BJ (cell line): ENCODE results near the gene MAT2B. TPM values are rescaled to one million over a fixed set of nuclear protein-coding genes. Genes with fewer than 3 reads are reported as not detected.

ENCODE experiments used
- CTCF ChIA-PET: fragments of 350-600 bp; formaldehyde crosslinking; extraction: SDS; loops from one replicate; lab custom pipeline; 2021; ENCODE audit warnings: antibody characterized with exemption, inconsistent platforms; lab: Yijun Ruan, JAX
- POLR2A ChIA-PET: fragments of 300-600 bp; sonication (Branson Sonifier 250); formaldehyde crosslinking; extraction: SDS; loops from one replicate; lab custom pipeline; 2021; ENCODE audit warnings: antibody characterized with exemption; lab: Charles Lee
- DNase-seq: peaks from one replicate; pipeline ENCODE4 v3.0.0-alpha.2; 2011; ENCODE audit warnings: low read depth
- H3K27me3 ChIP-seq: 2 replicates; pipeline ENCODE4 v1.6.0; 2011; ENCODE audit warnings: low read length; ENCODE audit not compliant: control insufficient read depth, insufficient read depth
- H3K36me3 ChIP-seq: 2 replicates; pipeline ENCODE4 v1.5.1; 2011; ENCODE audit warnings: low read length; ENCODE audit not compliant: control insufficient read depth, insufficient read depth
- H3K4me3 ChIP-seq: 2 replicates; pipeline ENCODE4 v1.5.1; 2011; ENCODE audit warnings: low read depth, mild to moderate bottlenecking, control low read depth, low read length
- polyA minus RNA-seq: library from RNA; depleted of rRNA, polyadenylated mRNA; stranded (reverse); fragments of >200 nt; gene quantifications from 2 replicates; pipeline ENCODE4 v1.2.3, GENCODE V29; 2011; rRNA and poly(A)+ RNA removed
- polyA plus RNA-seq: library from polyadenylated mRNA; depleted of rRNA; stranded (reverse); fragments of >200 nt; gene quantifications from 2 replicates; pipeline ENCODE4 v1.2.3, GENCODE V29; 2011; rRNA removed
- TF ChIP-seq, protein P1 (sequence below): IDR thresholded peaks from 2 replicates; pipeline ENCODE4 v1.5.1; 2011; ENCODE audit warnings: low read depth, mild to moderate bottlenecking, control low read depth, inconsistent platforms, low read length, moderate library complexity; ENCODE audit not compliant: insufficient read depth

The MAT2B gene
- polyA plus RNA-seq (23.5 and 40.3 TPM in 2 replicates), polyA minus RNA-seq (16.9 and 19.7 TPM in 2 replicates)

DNA sequence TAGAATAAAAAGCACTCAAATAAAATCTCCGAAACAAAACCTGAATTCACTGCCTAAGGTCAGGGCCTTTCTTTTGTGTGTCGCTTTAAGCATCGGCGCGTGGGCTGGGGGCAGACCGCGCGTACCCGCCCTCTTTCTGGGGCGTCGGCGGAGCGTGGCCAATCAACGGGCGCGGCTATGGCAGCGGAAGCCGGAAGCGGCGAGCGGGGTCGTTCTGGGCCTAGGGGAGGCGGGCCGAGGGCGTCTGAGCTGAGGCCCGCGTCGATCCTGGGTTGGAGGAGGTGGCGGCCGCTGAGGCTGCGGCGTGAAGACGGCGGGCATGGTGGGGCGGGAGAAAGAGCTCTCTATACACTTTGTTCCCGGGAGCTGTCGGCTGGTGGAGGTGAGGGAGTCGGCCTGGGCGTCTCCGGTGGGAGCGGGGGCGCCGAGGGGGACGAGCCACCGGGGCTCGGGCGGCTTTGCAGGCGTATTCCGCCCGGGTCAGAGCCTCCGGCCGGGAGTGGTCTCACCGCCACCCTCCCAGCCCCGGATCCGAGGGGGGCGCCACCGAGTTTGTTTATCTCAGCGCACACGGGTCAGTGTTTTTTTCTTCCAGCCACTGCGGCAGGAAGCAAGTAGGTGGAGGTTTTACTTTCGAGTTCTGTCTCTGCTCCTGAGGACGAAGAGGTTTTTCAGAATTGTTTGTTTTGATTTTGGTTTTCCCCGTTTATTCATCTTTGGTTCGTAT, at the start of gene MAT2B:
Gene MAT2B, plus strand, starts transcription at position 252 of the 727 bp plus-strand sequence. Its CDS starts 68 bp downstream, at position 320.
- peak; percentile 43 for DNase-seq
- CTCF ChIA-PET = interaction anchor here (1.0 to 1.9 kb wide), 3 partner anchors 16 to 32 kb away, joined by 3 to 6 read pairs (median 6); no protein-coding TSS in a partner anchor
- no peaks in the 10 kb centered on the region for H3K27me3 ChIP-seq
- peak within 1 kb of the TSS; percentile 71 for H3K4me3 ChIP-seq
- no peaks in the 10 kb centered on the region for H3K36me3 ChIP-seq
- POLR2A ChIA-PET = no interaction called here
- TF ChIP-seq, protein P1, sequence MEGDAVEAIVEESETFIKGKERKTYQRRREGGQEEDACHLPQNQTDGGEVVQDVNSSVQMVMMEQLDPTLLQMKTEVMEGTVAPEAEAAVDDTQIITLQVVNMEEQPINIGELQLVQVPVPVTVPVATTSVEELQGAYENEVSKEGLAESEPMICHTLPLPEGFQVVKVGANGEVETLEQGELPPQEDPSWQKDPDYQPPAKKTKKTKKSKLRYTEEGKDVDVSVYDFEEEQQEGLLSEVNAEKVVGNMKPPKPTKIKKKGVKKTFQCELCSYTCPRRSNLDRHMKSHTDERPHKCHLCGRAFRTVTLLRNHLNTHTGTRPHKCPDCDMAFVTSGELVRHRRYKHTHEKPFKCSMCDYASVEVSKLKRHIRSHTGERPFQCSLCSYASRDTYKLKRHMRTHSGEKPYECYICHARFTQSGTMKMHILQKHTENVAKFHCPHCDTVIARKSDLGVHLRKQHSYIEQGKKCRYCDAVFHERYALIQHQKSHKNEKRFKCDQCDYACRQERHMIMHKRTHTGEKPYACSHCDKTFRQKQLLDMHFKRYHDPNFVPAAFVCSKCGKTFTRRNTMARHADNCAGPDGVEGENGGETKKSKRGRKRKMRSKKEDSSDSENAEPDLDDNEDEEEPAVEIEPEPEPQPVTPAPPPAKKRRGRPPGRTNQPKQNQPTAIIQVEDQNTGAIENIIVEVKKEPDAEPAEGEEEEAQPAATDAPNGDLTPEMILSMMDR = peak; percentile 57

DNA sequence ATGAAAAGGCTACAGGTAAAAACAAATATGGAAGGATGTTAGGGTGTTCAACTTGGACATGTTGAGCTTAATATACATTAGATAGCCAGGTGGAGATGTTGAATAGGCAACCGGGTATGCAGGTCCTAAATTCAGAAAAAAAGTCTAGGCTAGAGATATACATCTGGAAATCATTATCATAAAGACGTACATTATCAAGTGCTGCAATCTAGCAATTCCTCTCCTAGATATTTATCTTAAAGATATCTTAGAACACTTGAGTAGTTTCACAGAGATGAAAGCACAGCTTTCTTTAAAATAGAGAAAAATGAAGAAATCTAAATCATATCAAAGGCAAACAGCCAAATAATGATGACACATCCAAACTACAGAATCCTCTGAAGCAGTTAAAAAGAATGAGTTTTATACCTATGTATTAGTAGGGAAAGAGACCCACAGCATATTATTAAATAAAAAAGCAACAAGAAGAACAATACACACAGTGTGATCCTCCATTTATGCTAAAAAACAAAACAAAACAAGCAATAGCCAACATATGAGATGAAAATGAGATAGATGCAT, 49.3 kb upstream of the MAT2B start:
- Histone ChIP-seq H3K36me3 (no peaks in the 10 kb centered on the region), H3K4me3 (no peak overlapping the region), H3K27me3 (no peaks in the 10 kb centered on the region)
- TF ChIP-seq, protein P1 = no peak
- ChIA-PET POLR2A (no interaction called here), CTCF (no interaction called here)
- DNase-seq = no peak

DNA sequence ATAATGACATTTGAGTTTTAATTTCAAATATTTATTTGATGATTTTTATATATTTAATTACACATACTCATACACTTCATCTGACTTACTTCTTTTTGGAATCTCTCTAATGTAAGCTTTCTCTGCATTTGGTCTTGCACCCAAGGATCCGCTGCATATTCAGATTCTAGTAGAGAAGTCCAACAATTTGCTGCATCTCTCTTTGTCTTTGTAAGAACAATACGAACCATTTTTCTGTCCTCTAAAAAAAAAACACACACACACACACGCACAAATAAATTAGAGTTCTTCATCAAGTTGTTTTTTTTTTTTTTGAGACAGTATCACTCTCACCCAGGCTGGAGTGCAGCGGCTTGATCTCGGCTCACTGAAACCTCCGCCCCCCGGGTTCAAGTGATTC, 48.6 kb upstream of the MAT2B start:
- TF ChIP-seq, protein P1 = no peak
- no peak for DNase-seq
- H3K36me3 ChIP-seq = no peaks in the 10 kb centered on the region
- CTCF ChIA-PET = no interaction called here
- POLR2A ChIA-PET = no interaction called here
- no peaks in the 10 kb centered on the region for H3K27me3 ChIP-seq
- no peak overlapping the region for H3K4me3 ChIP-seq

DNA sequence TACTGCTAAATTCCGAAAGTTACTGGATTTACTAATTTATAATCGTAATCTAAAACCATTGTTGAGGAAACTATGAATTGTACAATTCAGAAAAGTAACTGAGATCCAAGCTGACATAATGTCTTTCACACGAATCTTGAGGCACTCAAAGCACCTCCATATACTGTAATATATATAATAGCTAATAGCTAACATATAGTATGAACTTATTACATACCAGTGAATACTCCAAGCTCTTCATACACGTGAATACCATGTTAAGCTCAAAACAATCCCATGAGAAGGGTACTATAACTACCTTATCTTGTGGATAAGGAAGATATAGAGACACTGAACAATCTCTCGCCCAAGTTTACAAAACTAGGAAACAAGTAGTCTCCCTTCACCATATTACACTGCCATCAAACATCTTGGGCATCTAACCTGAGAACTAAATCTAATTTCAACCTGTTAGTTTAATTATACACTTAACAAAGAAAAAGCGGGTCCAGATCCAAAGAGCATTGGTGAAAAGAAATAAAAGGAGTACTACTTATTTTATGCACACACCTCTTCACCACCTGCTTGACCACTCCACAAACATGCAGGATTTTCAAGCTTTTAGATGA, 46.5 kb upstream of the MAT2B start:
- Histone ChIP-seq H3K36me3 (no peaks in the 10 kb centered on the region), H3K4me3 (peak overlapping the region; percentile 62), H3K27me3 (no peaks in the 10 kb centered on the region)
- ChIA-PET CTCF (no interaction called here), POLR2A (interaction anchor here (0.9 to 1.4 kb wide), 2 partner anchors 21 to 51 kb away, joined by 3 to 5 read pairs; partner anchors contain the start of gene CCNG1)
- no peak for DNase-seq
- TF ChIP-seq, protein P1 = no peak

DNA sequence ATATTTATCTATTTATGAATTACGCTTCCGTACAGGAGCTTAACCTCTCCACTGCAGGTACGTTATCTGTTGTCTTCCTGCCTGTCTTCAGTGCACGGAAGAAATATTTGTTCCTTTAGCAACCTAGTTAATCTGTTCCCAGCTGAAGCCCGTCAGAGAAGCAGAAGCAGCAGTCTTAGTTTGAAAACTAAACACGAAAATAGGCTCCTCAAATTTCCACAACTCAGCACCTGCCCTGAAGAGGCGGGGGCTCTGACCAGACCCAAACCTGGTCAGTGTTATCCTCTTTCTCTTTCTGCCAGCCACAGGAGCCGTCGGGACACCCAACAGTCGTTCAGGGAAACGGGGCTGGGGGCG, 46.0 kb upstream of the MAT2B start:
- no peak for DNase-seq
- TF ChIP-seq, protein P1 = no peak
- Histone ChIP-seq H3K36me3 (no peaks in the 10 kb centered on the region), H3K27me3 (no peaks in the 10 kb centered on the region), H3K4me3 (peak overlapping the region; percentile 62)
- ChIA-PET CTCF (interaction anchor here (1.1 to 1.2 kb wide), 2 partner anchors 22 to 29 kb away, joined by 3 read pairs; partner anchors contain the start of gene CCNG1), POLR2A (interaction anchor here (0.9 to 1.4 kb wide), 3 partner anchors 19 to 50 kb away, joined by 3 to 6 read pairs (median 5); partner anchors contain the start of gene CCNG1)
